ENCODE data around the gene ARMC12.

ARMC12 gene

DNA sequence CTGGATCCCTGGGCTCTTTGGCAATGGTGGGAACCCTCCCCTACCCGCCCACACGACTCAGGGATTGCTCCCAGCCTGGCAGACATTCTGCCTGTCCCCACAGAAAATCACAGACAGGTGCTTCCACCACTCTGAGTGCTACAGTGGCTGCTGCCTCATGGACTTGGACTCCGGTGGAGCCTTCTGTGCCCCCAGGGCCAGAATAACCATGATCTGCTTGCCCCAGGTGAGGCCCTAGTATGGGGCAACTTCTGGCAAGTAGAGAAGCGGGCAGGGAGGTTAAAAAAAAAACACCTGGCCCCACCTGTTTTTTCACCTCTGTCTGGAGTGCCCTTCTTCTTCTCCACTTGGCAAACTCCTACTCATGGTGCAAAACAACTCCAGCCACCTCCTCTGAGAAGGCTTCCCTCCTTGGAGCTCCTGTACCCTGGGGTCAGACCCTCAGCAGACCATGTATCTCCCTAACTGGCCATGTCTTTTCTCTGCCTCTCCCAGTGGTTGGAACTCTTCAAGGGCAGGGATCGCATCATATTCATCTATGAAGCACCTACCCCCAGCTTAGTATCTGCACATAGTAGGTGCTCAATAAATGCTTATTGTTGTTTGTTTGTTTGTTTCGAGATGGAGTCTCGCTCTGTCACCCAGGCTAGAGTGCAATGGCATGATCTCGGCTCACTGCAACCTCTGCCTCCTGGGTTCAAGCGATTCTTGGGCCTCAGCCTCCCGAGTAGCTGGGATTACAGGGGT, 40.7 kb downstream of the ARMC12 start:
- DNase-seq = no peak

DNA sequence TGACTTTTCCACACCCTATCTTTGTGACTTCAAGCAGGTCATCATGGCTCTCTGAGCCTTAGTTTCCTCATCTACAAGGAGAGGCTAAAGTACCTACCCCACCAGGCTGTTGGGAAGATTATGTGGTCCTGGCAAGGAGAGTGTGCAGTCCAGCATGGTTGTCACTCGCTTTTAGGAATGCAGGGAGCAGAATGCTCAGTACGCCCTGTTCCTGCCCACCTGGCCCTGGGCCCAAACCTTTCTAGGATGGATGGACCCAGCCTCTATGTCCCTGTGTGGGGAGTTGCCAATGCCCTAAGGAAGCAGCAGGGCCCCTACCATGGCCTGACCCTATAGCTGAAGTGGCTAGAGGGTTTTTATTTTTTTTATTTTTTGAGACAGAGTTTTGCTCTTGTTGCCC, 41.6 kb downstream of the ARMC12 start:
- no peak for DNase-seq

DNA sequence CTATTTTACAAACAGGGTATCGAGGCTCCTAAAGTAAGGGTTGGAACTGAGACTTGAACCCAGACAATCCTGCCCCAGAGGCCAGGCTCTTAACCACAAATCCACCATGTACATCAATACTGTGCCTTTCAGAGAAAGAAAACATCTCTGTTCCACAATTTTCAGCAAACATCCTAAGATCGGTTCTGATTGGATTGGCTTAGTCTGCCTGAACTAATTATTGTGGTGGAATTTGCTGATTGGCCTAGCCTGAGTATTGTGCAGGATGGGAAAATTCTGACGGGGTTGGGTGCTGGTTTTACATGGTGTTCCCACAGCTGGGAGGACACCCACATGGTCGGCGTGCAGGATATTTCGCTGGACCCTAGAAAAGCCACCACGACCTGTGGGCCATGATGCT, 43.9 kb downstream of the ARMC12 start, which contains the start of gene CLPSL1:
TSS of gene CLPSL1 (plus strand) at position 301 of the 400 bp plus-strand sequence. CDS start at position 393, 92 bp downstream.
- DNase-seq = no peak

DNA sequence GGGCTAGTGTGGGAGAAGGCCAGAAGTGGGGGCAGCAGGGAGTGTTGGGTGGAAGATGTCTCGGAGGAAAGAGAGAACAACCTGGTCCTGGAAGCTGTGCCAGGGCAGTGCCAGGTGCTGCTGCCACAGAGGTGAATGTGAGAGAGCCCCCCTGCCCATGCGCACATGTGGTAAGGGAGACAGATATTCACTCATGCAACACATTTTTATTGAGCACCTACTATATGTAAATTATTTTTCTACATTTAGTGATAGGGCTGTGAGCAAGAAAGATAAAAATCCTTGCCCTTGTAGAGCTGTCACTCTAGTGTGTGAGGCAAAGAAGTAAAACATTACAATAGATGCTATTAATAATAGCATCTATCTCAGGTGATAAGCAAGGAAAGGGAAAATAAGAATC, 44.5 kb downstream of the ARMC12 start:
- DNase-seq = no peak

DNA sequence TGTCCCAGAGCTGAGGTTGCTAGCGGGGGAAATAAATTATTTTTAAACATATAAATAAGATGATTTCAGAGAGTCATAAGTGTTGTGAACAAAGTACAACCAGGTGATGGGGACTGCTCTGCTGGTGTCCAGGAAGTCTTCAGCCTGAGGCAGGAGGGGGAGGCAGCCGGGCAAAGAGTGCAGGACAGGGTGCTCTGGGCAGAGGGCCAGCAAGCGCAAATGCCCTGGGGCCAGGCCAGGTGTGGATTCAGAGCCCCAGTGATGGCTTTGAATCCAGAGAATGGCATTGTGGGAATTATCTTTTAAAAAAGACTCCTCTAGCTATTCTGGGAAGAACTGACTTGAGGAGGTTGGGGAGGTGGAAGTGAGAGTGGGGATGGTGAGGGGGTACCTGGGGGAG, 45.6 kb downstream of the ARMC12 start:
- DNase-seq = no peak

DNA sequence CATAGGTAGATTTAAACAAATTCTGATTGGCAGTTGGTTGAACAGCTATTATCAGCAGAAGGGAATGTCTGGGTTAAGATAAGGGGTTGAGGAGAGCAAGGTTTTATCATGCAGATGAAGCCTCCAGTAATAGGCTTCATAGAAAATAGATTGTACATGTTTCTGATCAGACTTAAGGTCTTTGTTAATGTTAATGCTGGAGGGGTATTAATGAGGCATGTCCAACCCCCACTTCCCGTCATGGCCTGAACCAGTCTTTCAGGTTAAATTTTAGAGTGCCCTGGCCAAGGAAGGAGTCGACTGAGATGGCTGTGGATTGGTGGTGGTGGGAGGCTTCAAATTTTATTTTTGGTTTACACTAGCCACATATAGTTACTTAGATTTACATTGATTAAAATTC, 47.4 kb downstream of the ARMC12 start:
- DNase-seq = no peak

DNA sequence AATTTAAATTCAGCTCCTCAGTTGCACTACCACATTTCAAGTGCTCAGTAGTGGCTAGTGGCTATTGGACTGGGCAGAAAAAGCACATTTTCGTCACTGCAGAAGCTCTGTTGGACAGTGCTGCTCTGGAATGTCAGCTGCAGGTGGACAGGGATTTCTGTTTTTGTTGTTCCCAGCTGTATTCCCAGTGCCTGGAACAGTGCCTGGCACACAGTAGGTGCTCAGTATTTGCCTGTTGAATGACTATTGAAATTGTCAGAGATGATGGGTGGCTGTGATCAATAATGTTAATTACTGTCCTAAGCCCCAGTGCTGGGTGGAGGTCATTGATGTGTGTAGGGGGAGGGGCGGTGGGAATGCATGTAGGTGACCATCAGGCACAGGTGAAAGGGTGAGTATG, 49.4 kb downstream of the ARMC12 start:
- DNase-seq = no peak

DNA sequence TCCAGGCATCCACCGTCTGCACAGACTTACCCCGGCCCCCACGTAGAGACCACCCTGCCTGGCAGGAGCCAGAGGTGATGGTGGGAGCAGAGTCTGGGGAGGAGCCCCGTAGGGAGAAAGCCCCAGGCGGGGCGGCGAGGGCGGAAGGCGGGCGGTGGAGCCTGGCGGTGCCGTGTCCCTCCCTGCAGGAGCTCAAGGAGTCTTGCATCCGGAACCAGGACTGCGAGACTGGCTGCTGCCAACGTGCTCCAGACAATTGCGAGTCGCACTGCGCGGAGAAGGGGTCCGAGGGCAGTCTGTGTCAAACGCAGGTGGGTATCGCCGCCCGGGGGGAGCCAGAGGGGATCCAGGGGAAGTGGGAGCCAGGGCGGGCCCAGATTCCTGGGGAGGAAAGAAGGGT, 50.0 kb downstream of the ARMC12 start:
- no peak for DNase-seq

DNA sequence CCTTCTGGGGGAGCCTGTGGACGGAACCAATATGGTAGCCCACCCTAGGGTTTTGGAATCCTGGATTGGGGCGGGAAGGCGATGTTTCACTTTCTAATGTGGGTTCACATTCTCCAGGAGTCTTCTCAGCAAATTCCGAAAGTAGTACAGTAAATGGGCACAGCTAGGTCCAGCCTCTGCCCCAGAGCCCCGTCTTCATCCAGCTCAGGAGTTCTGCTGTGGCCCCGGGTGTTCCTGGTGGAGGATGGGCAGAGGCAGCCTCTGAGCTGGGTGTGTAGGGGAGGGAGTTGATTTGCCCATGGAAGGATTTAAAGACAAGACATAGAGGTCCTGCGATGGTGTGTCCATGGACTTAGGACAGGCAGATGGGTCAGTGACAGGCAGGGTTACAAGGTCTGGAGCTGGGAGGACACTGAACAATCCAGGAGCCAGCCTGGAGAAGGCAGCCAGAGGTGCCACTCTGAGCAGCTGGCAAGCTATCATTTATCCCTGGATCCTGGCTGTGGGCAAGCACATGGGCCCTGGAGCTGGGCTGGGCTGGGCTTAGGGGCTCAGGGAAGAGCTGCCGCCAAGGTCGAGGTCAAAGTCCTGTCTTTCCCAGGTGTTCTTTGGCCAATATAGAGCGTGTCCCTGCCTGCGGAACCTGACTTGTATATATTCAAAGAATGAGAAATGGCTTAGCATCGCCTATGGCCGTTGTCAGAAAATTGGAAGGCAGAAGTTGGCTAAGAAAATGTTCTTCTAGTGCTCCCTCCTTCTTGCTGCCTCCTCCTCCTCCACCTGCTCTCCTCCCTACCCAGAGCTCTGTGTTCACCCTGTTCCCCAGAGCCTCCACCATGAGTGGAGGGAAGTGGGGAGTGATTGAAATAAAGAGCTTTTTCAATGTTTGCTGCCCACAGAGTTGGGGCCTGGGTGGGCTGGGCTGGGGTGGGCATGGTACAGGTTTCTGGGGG, 50.7 kb downstream of the ARMC12 start:
- no peak for DNase-seq

DNA sequence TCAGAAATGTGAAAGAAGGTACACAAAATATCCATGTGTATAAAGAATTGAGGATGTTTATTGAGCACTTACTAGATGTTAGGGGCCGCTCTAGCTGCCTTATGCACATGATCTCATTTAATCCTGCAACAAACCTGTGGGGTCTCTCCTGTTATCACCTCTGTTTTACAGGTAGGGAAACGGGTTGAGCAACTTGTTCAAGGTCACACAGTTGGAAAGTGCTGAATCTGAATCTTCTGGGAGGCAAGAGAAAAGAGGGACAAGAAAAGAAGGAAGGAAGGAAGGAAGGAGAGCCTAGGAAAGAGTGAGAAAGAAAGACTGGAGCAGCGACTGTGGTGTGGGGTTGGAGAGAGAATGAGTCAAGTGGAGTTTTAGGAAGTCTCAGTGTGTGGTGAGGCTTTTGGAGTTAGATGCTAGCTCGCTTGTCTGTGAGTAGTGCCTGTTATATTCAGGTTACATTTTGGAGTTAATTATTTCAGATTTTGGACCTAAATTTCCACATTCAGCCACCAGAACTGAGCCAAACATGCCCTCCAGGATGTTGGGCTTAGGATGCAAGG, 51.7 kb downstream of the ARMC12 start:
- DNase-seq = no peak

DNA sequence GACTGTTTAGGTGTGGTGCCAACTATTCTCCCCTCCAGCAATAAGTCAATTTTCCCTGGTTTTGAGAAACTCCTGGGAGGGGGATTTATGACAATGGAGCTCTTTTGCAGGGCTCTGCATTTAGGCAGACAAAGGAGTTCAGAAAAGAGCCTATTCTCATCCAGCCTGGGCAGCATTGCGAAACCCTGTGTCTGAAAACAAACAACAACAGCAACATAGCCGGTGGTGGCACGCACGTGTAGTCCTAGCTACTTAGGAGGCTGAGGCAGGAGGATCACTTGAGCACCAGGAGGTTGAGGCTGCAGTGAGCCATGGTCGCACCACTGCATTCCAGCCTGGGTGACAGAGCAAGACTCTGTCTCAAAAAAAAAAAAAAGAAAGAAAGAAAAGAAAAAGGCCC, 53.9 kb downstream of the ARMC12 start:
- DNase-seq = no peak

DNA sequence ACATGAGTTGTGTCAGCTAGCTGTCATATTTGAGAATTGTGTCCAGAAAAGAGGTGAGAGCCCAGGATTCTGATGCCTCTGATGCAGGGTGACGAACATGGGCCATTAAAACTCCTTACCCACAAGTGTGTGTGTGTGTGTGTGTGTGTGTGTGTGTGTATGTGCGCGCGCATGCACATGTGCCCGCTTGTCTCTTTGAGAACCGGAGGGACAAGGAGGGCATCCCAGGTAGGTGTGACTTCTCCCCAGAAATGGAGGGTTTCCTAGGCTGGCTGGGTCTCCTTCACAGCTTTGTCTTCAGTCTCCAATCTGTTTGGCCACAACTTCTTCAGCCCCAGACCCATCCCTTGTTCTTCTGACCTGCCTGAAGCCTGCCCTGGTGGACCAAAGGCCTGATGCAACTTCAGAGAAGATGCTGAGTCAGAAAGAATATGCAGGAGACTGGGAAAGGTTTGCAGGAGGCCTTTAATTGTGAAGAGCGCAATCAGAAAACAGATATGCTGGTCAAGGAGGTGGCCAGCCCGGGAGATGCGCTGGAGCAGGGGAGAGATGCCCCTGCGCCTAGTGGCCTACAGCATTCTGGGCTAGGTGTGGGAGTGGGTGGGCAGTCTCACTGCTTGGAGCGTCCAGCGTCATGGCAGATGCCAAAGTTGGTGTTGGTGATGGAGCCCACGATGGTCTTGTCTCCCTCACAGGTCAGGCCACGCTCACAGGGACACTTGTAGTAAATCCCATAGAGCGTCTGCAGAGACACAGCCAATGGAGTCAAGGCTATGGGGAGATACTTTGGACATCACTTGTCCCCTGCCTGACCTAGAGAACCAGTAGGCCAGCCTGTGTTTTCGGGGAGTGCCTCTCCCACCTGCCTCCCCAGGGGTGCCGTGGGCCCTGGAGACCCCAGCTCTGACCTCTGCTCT, 58.0 kb downstream of the ARMC12 start:
- no peak for DNase-seq

DNA sequence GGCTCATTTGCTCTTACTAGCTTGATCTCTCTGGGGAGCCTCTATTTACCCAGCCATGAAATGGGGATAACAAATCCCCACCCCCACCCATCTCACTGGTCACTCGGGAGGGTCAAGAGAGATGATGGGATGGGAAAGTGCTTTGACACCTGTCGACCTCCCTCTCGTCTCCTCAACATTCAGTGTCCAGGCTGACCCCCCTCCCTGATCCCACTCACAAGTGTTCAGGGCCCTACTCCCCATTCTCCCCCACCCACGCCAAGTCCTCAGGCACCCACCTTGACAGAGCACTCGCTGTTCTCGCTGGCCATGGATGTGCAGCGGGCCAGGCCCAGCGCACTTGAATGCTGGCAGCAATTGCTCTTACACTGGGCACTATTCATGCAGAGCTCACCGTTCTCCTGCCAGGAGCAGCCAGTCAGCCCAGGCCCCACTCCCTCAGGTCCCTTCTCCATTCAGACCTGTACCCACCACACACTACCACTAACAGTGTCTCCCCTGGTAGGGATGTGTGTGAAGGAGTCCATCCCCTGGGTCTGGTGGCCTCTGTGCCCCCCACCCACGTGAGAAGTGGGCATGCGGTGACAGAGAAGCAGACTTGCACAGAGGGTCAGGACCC, 58.7 kb downstream of the ARMC12 start:
- DNase-seq = no peak

DNA sequence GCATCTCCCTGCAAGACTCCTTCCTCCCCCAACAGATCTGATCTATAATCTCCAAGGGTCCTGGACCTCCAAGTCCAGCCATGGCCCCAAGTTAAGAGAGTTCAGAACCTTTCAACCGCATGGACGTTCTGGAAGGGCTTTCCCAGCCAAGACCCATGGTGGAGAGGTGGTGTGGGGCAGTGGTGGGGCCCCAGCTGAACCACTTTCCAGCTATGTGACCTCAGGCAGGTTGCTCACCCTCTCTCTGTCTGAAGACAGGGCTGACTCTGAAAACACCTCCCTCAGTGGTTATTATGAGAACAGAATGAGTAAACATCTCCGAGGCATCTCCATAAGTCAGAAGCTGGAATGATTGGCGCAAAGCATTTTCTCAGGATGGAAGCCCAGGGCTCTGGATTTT, 59.4 kb downstream of the ARMC12 start:
- no peak for DNase-seq

DNA sequence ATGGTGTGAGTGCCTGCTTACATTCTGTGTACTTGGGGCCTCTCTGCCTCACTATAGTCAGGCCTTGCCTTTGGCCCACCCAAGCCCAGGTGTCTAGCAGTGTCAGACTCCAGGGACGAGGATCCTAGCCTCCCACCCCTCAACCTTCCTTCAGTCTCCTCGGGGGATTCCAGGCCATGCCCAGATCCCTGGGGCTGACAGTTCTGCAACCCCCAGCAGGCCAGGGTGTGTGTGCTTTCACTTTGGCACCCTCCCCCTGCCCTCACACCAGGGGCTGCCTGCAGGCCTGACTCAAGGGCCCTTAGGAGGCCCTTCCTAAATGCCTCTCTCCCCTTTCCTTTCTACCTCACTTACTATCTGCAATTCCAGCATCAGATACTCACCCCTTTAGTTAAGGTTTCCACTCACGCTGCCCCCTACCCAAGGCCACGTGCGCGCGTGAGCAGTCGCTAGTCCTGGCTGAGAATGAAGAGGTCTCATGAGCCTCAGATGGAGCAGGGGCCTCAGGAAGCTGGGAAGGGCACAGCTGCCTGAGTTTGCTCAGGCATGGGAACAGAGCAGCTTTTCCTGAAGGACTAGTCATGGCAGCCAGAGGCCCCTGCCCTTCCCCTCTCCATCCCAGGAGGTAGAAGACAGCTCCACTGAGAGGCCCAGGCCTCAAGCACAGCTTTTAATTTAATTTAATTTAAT, 61.1 kb downstream of the ARMC12 start:
- no peak for DNase-seq

Data from NCI-H187 treated with DMSO at 0.1 percent for 48 hours (cell line).